Testis (tissue), 3 donors: ENCODE data around the gene FSCN2. TPM values are rescaled to one million over a fixed set of nuclear protein-coding genes. Genes with fewer than 3 reads are reported as not detected.

Experiments
- DNase-seq: peaks from one replicate; pipeline ENCODE4 v3.0.0-alpha.2; 2019
- H3K27ac ChIP-seq, 2 donors: fragments of 200-600 bp; sonication (generic); one replicate each; pipeline ENCODE4 v1.5.1; 2019
- H3K27me3 ChIP-seq: fragments of 200-600 bp; sonication (generic); one replicate; pipeline ENCODE4 v1.5.1; 2019
- H3K36me3 ChIP-seq: fragments of 200-600 bp; sonication (generic); one replicate; pipeline ENCODE4 v1.5.1; 2017; ENCODE audit warnings: low read depth; ENCODE audit errors: missing control alignments
- H3K4me1 ChIP-seq: fragments of 200-600 bp; sonication (generic); one replicate; pipeline ENCODE4 v1.5.1; 2019
- H3K4me3 ChIP-seq, 2 donors: fragments of 200-600 bp; sonication (generic); one replicate each; pipeline ENCODE4 v1.5.1; 2017 to 2019
- H3K9me3 ChIP-seq: fragments of 200-600 bp; sonication (generic); one replicate; pipeline ENCODE4 v1.5.1; 2017
- POLR2A ChIP-seq: fragments of 450-650 bp; IDR thresholded peaks from one replicate; pipeline ENCODE4 v1.6.1; 2017; ENCODE audit warnings: antibody characterized with exemption, mild to moderate bottlenecking, moderate library complexity
- WGBS, 2 donors: methylation state at CpG; one replicate each; pipeline ENCODE4 v1.1.5; 2018; 5-methylcytosine and 5-hydroxymethylcytosine counted together
- intact Hi-C: fragments of 100-400 bp; cut with DNase I; formaldehyde crosslinking; loops from one replicate; pipeline ENCODE4 v1.15.1; 2023; ENCODE audit warnings: low total_unique reads
- polyA plus RNA-seq: library from polyadenylated mRNA; stranded (reverse); fragments of 350-450 nt; fragmentation: Illumina TruSeq; extraction: RNeasy Lipid Tissue Mini Kit (QIAGEN cat#74804); gene quantifications from one replicate; pipeline ENCODE4 v1.2.3, GENCODE V29; 2014; ENCODE audit warnings: low read depth, low replicate concordance; ENCODE audit not compliant: insufficient read depth
- total RNA-seq, 2 donors: library from RNA; depleted of rRNA; stranded (reverse); fragments of >200 nt; gene quantifications; one replicate each; pipeline ENCODE4 v1.2.3, GENCODE V29; 2016
- TF ChIP-seq, protein P1 (sequence below), 3 experiments: fragments of 450-650 bp in 2 of 3; fragments of 200-600 bp in 1 of 3; sonication (generic) in 1 of 3; IDR thresholded peaks; one replicate each; pipeline ENCODE4 v1.5.1; 2016 to 2019; ENCODE audit warnings: antibody characterized with exemption in 3 of 3, mild to moderate bottlenecking in 2 of 3, moderate library complexity in 1 of 3

Gene FSCN2
- total and polyA plus RNA-seq, 3 donors from 2014 or later: 0.37 to 4.0 (median 3.5) TPM

DNA sequence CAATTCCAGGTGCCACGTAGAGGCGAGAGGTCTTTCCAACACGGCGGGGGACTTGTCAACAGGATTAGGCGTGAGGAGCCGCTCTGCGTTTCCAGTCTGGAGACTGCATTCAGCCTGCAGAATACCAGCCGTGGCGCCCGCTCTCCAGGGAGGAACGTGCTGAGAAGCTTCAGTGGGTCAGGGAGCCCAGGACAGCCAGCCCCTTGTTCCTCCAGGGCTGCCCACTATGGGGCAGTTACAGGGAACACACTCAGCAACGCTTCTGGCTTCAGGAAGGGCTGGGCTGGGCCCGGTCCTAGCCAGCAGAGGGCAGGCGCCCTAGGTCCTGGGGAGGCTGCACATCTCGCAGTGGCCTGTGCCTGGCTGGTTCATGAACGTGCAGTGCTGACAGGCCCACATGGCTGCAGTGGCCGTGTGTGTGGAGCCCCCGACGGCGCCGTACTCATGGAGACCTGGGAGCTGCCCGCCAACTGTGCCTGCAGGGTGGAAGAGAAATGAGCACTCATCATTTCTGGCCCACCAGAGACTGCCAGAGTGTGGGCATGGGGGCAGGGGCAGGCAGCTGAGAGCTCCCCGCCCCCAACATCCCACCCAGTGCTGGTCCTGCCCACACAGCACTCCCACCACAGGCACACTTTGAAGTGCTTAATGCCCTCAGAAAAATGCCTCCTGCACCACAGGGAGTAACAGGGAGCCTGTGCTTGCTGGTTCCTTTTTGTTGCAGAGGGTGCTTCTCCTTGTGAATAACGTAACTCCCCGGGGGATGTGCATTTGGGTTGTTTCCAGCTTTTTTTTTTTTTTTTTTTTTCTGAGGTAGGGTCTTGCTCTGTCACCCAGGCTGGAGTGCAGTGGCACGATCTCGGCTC, 31.0 kb downstream of the FSCN2 start:
- H3K36me3 ChIP-seq: no peaks in the 10 kb centered on the region
- intact Hi-C loops: no loop called here

DNA sequence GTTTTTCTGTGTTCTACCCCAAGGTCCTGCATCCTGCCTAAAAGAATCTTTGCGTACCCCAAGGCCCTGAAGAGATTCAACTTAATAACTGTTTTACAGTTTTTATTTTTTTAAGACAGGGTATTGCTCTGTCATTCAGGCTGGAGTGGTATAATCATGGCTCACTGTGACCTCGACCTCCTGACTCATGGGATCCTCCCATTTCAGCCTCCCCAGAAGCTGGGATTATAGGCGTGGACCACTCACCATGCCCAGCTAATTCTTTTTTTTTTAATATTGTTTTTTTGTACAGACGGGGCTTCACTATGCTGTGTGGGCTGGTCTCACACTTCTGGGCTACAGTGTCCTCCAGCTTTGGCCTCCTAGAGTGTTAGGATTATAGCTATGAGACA, 33.3 kb downstream of the FSCN2 start:
- no peak for DNase-seq
- 82 to 87% methylated on average over 4 of the region's 4 CpGs for WGBS, 2 donors

More for the DNA sequence above, 31.0 kb downstream of the FSCN2 start:
- H3K27ac ChIP-seq: no peak overlapping the region
- peaks cover under 1% of the 10 kb centered on the region for H3K4me1 ChIP-seq
- no peak overlapping the region for H3K4me3 ChIP-seq
- peak; percentile 29 for DNase-seq
- 80 to 83% methylated on average over 18 to 26 of the region's 27 CpGs for WGBS, 2 donors
- TF ChIP-seq, protein P1, sequence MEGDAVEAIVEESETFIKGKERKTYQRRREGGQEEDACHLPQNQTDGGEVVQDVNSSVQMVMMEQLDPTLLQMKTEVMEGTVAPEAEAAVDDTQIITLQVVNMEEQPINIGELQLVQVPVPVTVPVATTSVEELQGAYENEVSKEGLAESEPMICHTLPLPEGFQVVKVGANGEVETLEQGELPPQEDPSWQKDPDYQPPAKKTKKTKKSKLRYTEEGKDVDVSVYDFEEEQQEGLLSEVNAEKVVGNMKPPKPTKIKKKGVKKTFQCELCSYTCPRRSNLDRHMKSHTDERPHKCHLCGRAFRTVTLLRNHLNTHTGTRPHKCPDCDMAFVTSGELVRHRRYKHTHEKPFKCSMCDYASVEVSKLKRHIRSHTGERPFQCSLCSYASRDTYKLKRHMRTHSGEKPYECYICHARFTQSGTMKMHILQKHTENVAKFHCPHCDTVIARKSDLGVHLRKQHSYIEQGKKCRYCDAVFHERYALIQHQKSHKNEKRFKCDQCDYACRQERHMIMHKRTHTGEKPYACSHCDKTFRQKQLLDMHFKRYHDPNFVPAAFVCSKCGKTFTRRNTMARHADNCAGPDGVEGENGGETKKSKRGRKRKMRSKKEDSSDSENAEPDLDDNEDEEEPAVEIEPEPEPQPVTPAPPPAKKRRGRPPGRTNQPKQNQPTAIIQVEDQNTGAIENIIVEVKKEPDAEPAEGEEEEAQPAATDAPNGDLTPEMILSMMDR (IDR thresholded peaks at IDR 0.05): no peak
- no peak for TF ChIP-seq POLR2A
- no peaks in the 10 kb centered on the region for H3K27me3 ChIP-seq
- H3K9me3 ChIP-seq: no peaks in the 10 kb centered on the region

DNA sequence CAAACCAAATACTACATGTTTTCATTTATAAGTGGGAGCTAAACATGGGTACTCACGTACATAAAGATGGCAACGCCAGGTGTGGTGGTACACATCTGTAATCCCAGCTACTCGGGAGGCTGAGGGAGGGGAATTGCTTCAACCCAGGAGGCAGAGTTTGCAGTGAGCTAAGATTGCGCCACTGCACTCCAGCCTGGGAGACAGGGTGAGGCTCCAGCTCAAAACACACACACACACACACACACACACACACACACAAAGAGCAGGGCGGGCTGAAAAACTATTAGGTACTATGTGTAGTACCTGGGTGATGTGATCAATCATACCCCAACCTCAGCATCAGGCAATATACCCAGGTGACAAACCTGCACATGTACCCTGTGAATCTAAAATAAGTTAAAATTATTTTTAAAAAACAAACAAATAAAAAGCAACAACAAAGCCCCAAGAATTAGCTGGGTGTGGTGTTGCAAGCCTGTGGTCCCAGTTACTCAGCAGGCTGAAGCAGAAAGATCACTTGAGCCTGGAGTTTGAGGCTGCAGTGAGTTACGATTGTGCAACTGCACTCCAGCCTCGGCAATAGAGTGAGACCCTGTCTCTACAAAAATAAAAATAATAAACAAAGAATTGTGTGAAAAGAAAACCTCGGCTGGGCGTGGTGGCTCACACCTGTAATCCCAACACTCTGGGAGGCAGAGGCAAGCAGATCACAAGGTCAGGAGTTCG, 35.8 kb downstream of the FSCN2 start:
- 90 to 92% methylated on average over 10 of the region's 10 CpGs for WGBS, 2 donors
- Histone ChIP-seq H3K36me3 (no peaks in the 10 kb centered on the region), H3K4me1 (peaks cover 13% of the 10 kb centered on the region), H3K9me3 (no peaks in the 10 kb centered on the region), H3K4me3 (no peak overlapping the region), H3K27me3 (no peaks in the 10 kb centered on the region), H3K27ac (no peak overlapping the region)
- no peak for DNase-seq
- TF ChIP-seq, protein P1 (IDR thresholded peaks at IDR 0.05): no peak
- TF ChIP-seq POLR2A: no peak
- intact Hi-C loops: no loop called here

More for the DNA sequence above, 33.3 kb downstream of the FSCN2 start:
- H3K27me3 ChIP-seq: no peaks in the 10 kb centered on the region
- H3K27ac ChIP-seq: no peak overlapping the region
- no peaks in the 10 kb centered on the region for H3K9me3 ChIP-seq
- no peak overlapping the region for H3K4me3 ChIP-seq
- intact Hi-C loops: no loop called here
- no peak for TF ChIP-seq POLR2A
- TF ChIP-seq, protein P1 (IDR thresholded peaks at IDR 0.05): no peak
- peaks cover 5% of the 10 kb centered on the region for H3K4me1 ChIP-seq
- no peaks in the 10 kb centered on the region for H3K36me3 ChIP-seq

DNA sequence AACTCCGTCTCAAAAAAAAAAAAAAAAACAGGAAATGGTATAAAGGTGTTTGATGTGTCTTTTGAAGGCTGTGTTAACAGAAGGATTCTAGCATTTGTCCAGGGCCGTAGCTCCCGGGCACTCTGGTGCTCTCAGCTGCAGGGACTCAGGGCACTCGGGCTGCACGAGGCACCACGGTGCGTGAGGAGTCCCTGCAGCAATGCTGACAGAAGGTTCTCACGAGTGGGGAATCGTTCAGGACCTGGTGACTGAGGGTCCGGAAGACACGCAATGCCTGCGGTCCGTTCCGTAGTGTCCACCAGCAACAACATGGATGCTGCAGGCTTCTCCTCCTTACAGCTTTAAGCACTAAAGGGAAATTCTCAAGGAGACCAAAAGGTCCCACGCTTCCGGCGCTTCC, 36.6 kb downstream of the FSCN2 start:
- 94% methylated on average over 17 of the region's 17 CpGs for WGBS, 2 donors
- H3K4me3 ChIP-seq: no peak overlapping the region
- peaks cover 13% of the 10 kb centered on the region for H3K4me1 ChIP-seq
- no peaks in the 10 kb centered on the region for H3K27me3 ChIP-seq
- no peaks in the 10 kb centered on the region for H3K9me3 ChIP-seq
- no peaks in the 10 kb centered on the region for H3K36me3 ChIP-seq
- intact Hi-C loops: no loop called here
- DNase-seq: no peak
- no peak overlapping the region for H3K27ac ChIP-seq
- TF ChIP-seq, protein P1 (IDR thresholded peaks at IDR 0.05): no peak
- TF ChIP-seq POLR2A: no peak
